Measurements from ENCODE around the gene ZNF429. TPM values are rescaled to one million over a fixed set of nuclear protein-coding genes. Genes with fewer than 3 reads are reported as not detected.
A peak's percentile ranks its signal among the peaks of the same experiment; 100 is the strongest.

ZNF429 gene
- total RNA-seq: 10 to 100 TPM in 1 of 2 donors, 1 to 10 TPM in 1; 7.5 to 20.0 TPM

GRCh38 chr19:21505459-21506451 is at the start of gene ZNF429:
TSS of gene ZNF429 (plus strand) at chr19:21505602. CDS start at chr19:21505772, 170 bp downstream.
- no peaks in the 10 kb centered on the region for H3K27me3 ChIP-seq (replicated peaks; ENCODE audit: insufficient read depth)
- H3K4me1 ChIP-seq (ENCODE audit: control insufficient read depth in 1 of 2, low read depth in 2 of 2): peaks cover 25 to 26% of the 10 kb centered on the region in 2 donors
- H3K36me3 ChIP-seq: no peaks in the 10 kb centered on the region
- H3K9me3 ChIP-seq: no peaks in the 10 kb centered on the region
- no peak for TF ChIP-seq CTCF (IDR thresholded peaks at IDR 0.05)
- DNase-seq (ENCODE audit: low spot score) (peak; percentile 94), ATAC-seq (ENCODE audit: insufficient number of reproducible peaks, low FRiP score, low read depth) (peak; percentile 96)
- H3K4me3 ChIP-seq: peak within 1 kb of the TSS; percentile 100
- H3K27ac ChIP-seq: peak within 1 kb of the TSS; percentile 95 to 99

- H3K27me3 ChIP-seq (replicated peaks; ENCODE audit: insufficient read depth): no peaks in the 10 kb centered on the region
- H3K4me1 ChIP-seq (ENCODE audit: control insufficient read depth in 1 of 2, low read depth in 2 of 2): no peaks in the 10 kb centered on the region
- no peak for TF ChIP-seq CTCF (IDR thresholded peaks at IDR 0.05)
- DNase-seq (ENCODE audit: low spot score) (no peak), ATAC-seq (ENCODE audit: insufficient number of reproducible peaks, low FRiP score, low read depth) (no peak)
- peaks cover 7% of the 10 kb centered on the region for H3K9me3 ChIP-seq
- no peak overlapping the region for H3K27ac ChIP-seq
- H3K36me3 ChIP-seq: no peaks in the 10 kb centered on the region
- H3K4me3 ChIP-seq: no peak overlapping the region
These were observed 44.7 kb upstream of the ZNF429 start for GRCh38 chr19:21460686-21461085.

- TF ChIP-seq CTCF (IDR thresholded peaks at IDR 0.05): no peak
- H3K27ac ChIP-seq: no peak overlapping the region
- DNase-seq (ENCODE audit: low spot score): no peak
- H3K4me1 ChIP-seq (ENCODE audit: control insufficient read depth in 1 of 2, low read depth in 2 of 2): no peaks in the 10 kb centered on the region
- peaks cover 7% of the 10 kb centered on the region for H3K9me3 ChIP-seq
- H3K4me3 ChIP-seq: no peak overlapping the region
- ATAC-seq (ENCODE audit: insufficient number of reproducible peaks, low FRiP score, low read depth): no peak
- no peaks in the 10 kb centered on the region for H3K27me3 ChIP-seq (replicated peaks; ENCODE audit: insufficient read depth)
- H3K36me3 ChIP-seq: no peaks in the 10 kb centered on the region
These were observed 42.9 kb upstream of the ZNF429 start for GRCh38 chr19:21462540-21462939.

- no peak for DNase-seq (ENCODE audit: low spot score)
These were observed 41.8 kb upstream of the ZNF429 start for GRCh38 chr19:21463449-21464105.

More at GRCh38 chr19:21463449-21464105, 41.8 kb upstream of the ZNF429 start:
- H3K9me3 ChIP-seq: no peaks in the 10 kb centered on the region
- no peaks in the 10 kb centered on the region for H3K27me3 ChIP-seq (replicated peaks; ENCODE audit: insufficient read depth)
- H3K27ac ChIP-seq: no peak overlapping the region
- TF ChIP-seq CTCF (IDR thresholded peaks at IDR 0.05): no peak
- peak overlapping the region; percentile 57 for H3K4me3 ChIP-seq
- no peak for ATAC-seq (ENCODE audit: insufficient number of reproducible peaks, low FRiP score, low read depth)
- H3K36me3 ChIP-seq: no peaks in the 10 kb centered on the region
- no peaks in the 10 kb centered on the region for H3K4me1 ChIP-seq (ENCODE audit: control insufficient read depth in 1 of 2, low read depth in 2 of 2)
